ENCODE results near the gene GPBAR1. TPM values are rescaled to one million over a fixed set of nuclear protein-coding genes. Genes with fewer than 3 reads are reported as not detected.

GPBAR1 gene
- total and polyA plus RNA-seq, 7 donors, result 0.24 to 0.74 (median 0.45) TPM

DNA sequence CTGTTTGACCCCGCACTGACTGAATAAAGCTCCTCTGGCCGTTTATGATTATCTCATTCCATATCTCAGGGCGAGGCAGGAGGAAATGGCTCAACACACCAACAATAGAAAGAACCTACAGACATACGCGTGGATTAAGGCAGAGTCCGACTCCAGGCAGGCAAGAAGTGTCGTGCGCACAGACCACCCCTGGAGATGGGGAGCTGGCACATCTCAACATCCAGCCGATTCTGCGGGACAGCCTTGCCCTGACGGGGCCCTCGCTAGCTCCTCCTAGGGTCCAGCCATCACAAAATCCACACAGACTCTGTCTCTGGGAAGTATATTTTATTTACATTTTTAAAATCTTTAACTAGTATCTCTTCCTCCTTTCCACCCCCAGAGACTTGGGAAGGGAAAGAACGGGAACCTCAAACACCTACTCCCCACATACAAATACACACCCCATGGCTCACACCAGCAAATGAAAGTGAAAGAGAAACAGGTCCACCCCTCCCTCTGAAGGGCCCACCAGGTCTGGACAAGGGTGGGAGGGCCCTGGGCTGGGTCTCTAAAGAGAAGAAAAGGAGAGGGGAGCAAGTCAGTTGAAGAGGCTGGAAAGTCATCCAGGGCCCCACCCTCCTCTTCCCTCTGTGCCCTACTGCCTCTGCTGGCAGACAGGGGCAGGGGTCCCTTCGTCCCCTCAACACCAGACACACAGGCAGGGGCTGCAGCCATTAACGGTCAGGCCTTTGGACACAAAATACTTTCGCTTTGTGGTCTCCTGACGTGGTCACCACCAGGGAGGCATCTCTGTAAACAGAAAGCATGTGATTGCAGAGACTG, 3.2 kb downstream of the GPBAR1 start:
- Histone ChIP-seq H3K4me1 (peaks cover 19% of the 10 kb centered on the region), H3K27ac (no peak overlapping the region), H3K9me3 (no peaks in the 10 kb centered on the region), H3K36me3 (ENCODE audit: insufficient read depth in 1 of 2, low read depth in 1 of 2) (peaks cover 7 to 56% of the 10 kb centered on the region in 2 donors), H3K27me3 (ENCODE audit: insufficient read depth in 3 of 3, low read length in 2 of 3) (no peaks in the 10 kb centered on the region), H3K4me3 (no peak overlapping the region)
- ATAC-seq (no peak), DNase-seq (peak in 1 of 2 donors; percentile 46)
- TF ChIP-seq, protein P1, sequence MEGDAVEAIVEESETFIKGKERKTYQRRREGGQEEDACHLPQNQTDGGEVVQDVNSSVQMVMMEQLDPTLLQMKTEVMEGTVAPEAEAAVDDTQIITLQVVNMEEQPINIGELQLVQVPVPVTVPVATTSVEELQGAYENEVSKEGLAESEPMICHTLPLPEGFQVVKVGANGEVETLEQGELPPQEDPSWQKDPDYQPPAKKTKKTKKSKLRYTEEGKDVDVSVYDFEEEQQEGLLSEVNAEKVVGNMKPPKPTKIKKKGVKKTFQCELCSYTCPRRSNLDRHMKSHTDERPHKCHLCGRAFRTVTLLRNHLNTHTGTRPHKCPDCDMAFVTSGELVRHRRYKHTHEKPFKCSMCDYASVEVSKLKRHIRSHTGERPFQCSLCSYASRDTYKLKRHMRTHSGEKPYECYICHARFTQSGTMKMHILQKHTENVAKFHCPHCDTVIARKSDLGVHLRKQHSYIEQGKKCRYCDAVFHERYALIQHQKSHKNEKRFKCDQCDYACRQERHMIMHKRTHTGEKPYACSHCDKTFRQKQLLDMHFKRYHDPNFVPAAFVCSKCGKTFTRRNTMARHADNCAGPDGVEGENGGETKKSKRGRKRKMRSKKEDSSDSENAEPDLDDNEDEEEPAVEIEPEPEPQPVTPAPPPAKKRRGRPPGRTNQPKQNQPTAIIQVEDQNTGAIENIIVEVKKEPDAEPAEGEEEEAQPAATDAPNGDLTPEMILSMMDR (IDR thresholded peaks at IDR 0.05), result no peak
- 80 to 84% (median 82%) methylated on average over 17 of the region's 17 CpGs for WGBS, 3 donors
- intact Hi-C loops (cut with DNase I), result no loop called here

DNA sequence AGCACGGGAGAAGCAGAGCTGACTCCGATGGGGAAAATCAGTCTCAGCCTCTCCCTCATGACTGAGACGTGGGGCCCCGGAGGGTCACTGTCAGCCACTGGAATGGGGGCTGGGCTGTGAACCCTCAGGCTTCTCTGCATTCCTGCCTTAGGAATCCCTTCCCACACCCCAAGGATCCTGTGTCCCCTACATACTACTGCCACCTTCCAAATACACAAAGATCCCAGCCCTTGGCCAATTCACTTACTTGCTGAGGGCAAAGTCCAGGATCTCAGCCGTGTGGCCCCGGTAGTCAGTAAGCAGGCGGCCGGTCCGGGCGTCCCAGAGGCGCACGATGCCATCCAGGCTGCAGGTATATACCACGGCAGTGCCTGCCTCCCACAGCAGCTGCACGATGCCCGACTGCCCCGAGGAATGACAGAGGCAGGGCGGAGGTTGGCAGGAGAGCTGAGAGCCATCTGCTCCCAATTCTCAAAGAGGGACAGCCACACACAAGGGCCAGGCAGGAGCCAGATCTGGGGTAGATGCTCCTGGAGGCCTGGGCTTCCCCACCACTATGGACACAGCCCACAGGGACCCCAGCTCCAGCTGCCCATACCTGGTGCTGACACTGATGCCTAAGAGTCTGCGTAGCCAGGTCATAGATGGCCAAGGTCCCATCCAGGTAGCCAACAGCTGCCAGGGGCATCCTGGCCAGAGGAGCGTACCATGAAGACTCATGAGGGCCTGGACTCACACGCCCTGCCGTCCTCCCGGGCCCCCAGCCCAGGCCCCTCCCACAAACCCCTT, 4.2 kb downstream of the GPBAR1 start:
- peaks cover 7 to 56% of the 10 kb centered on the region in 2 donors for H3K36me3 ChIP-seq (ENCODE audit: insufficient read depth in 1 of 2, low read depth in 1 of 2)
- no peak overlapping the region for H3K27ac ChIP-seq

DNA sequence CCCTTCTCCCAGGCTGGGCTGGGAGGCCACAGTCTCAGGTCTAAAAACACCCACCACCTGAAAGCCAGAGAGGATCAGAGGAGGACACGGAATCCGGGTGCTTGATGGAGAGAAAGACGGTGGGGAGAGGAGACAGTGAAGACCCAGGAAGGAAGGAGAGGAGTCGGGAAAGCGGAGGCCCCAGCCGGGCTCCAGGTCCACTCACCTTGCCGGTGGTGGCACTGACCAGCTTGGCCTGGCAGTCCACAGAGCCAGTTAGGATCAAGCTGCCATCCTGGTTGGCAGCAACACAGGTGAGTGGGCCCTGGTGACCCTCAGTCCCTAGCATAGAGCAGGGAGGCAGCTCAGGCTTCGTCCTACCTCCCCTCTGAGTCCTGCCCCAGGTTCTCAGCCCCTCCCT, 4.8 kb downstream of the GPBAR1 start:
- Histone ChIP-seq H3K4me1 (peaks cover 18% of the 10 kb centered on the region), H3K27ac (no peak overlapping the region), H3K9me3 (no peaks in the 10 kb centered on the region), H3K4me3 (no peak overlapping the region), H3K36me3 (ENCODE audit: insufficient read depth in 1 of 2, low read depth in 1 of 2) (peaks cover 7 to 56% of the 10 kb centered on the region in 2 donors), H3K27me3 (ENCODE audit: insufficient read depth in 3 of 3, low read length in 2 of 3) (no peaks in the 10 kb centered on the region)
- intact Hi-C loops (cut with DNase I), result loop anchor here in 1 of 2 donors (5.0 kb wide), 1 partner anchor 48 kb away; the partner anchor contains the start of gene ARPC2
- ATAC-seq, result no peak
- DNase-seq, result no peak
- TF ChIP-seq, protein P1 (IDR thresholded peaks at IDR 0.05), result no peak
- WGBS, 3 donors, result 88 to 92% (median 91%) methylated on average over 8 of the region's 8 CpGs

More for the DNA sequence above, 4.2 kb downstream of the GPBAR1 start:
- peaks cover 18% of the 10 kb centered on the region for H3K4me1 ChIP-seq
- peak in 1 of 2 donors; percentile 32 for DNase-seq
- TF ChIP-seq, protein P1 (IDR thresholded peaks at IDR 0.05), result no peak
- ATAC-seq, result no peak
- intact Hi-C loops (cut with DNase I), result loop anchor here in 1 of 2 donors (5.0 kb wide), 1 partner anchor 48 kb away; the partner anchor contains the start of gene ARPC2
- H3K9me3 ChIP-seq, result no peaks in the 10 kb centered on the region
- no peak overlapping the region for H3K4me3 ChIP-seq
- H3K27me3 ChIP-seq (ENCODE audit: insufficient read depth in 3 of 3, low read length in 2 of 3), result no peaks in the 10 kb centered on the region
- WGBS, 3 donors, result 76 to 83% (median 79%) methylated on average over 22 of the region's 22 CpGs

DNA sequence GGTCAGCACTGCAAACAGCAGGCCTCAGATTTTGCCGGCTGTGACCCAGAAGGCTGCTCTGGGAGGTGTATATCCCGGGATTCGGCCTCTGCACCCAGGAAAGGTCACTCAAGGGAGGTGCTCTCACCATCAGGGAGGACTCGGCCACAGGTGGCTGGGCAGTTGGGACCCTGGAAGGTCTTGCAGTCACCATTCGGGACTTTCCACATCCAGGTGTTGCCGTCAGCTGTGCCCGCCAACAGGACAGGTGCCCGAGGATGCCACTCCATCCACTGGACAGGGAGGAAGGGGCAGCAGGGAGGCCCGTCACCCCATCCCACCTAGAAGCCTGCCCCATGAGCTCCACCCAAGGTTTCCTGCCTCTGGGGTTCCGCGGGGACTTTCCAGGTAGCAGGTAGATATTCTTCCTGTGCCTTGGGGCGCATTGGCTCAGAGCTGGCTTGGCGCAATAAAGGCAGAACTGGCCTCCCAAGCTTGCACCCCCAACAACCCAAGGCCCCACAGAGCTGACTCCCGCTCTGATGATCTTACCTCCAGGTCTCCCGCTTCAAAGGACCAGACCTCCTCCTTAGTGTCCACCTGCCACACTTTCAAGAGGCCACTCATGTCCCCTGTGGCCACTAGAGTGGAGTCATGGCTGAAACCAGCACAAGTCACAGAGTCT, 5.6 kb downstream of the GPBAR1 start:
- 90 to 96% (median 93%) methylated on average over 15 of the region's 15 CpGs for WGBS, 3 donors
- H3K4me1 ChIP-seq, result peaks cover 23% of the 10 kb centered on the region
- intact Hi-C loops (cut with DNase I), result loop anchor here in 1 of 2 donors (5.0 kb wide), 1 partner anchor 49 kb away; the partner anchor contains the start of gene ARPC2
- DNase-seq (no peak), ATAC-seq (no peak)
- H3K4me3 ChIP-seq, result no peak overlapping the region
- peaks cover 7 to 56% of the 10 kb centered on the region in 2 donors for H3K36me3 ChIP-seq (ENCODE audit: insufficient read depth in 1 of 2, low read depth in 1 of 2)
- H3K27me3 ChIP-seq (ENCODE audit: insufficient read depth in 3 of 3, low read length in 2 of 3), result no peaks in the 10 kb centered on the region
- TF ChIP-seq, protein P1 (IDR thresholded peaks at IDR 0.05), result no peak
- H3K27ac ChIP-seq, result no peak overlapping the region
- no peaks in the 10 kb centered on the region for H3K9me3 ChIP-seq

Measured in psoas muscle (tissue), 8 donors.